Brain microvascular endothelial cell (primary cell): ENCODE results near the gene DCAF7.

Experiments used
- DNase-seq: peaks from one replicate; pipeline ENCODE4 v3.0.0-alpha.2; 2020
- H3K27ac ChIP-seq: fragments of 250-450 bp; sonication (Bioruptor Pico); 2 replicates; pipeline ENCODE4 v1.5.1; 2020; ENCODE audit warnings: mild to moderate bottlenecking, moderate library complexity
- H3K27me3 ChIP-seq: fragments of 250-450 bp; sonication (Bioruptor Pico); replicated peaks from 2 replicates; pipeline ENCODE4 v1.5.1; 2020; ENCODE audit warnings: mild to moderate bottlenecking
- H3K36me3 ChIP-seq: fragments of 250-450 bp; sonication (Bioruptor Pico); replicated peaks from 2 replicates; pipeline ENCODE4 v1.5.1; 2020; ENCODE audit warnings: mild to moderate bottlenecking
- H3K4me3 ChIP-seq: 2 replicates; pipeline ENCODE4 v1.5.1; 2011; ENCODE audit warnings: low read depth, mild to moderate bottlenecking, control low read depth, low read length, moderate library complexity
- CTCF ChIP-seq: IDR thresholded peaks from 2 replicates; pipeline ENCODE4 v1.5.1; 2011; ENCODE audit warnings: low read depth, mild to moderate bottlenecking, moderate library complexity, low read length, control low read depth, inconsistent platforms; ENCODE audit errors: missing control alignments
- in situ Hi-C: cut with HindIII; loops from 2 replicates; pipeline ENCODE4 v1.10.0; 2017; ENCODE audit warnings: low sequenced_read_pairs, low pct_ligation_motif_present

Gene DCAF7

GRCh38 chr17:63540590-63540989 is 9.7 kb upstream of the DCAF7 start:
- peaks cover 18% of the 10 kb centered on the region for H3K27me3 ChIP-seq
- no peak for DNase-seq
- H3K4me3 ChIP-seq = no peak overlapping the region
- in situ Hi-C loops = no loop called here
- H3K36me3 ChIP-seq = no peaks in the 10 kb centered on the region
- TF ChIP-seq CTCF = no peak
- no peak overlapping the region for H3K27ac ChIP-seq

GRCh38 chr17:63542218-63542545 is 8.1 kb upstream of the DCAF7 start:
- in situ Hi-C loops = no loop called here
- H3K36me3 ChIP-seq = no peaks in the 10 kb centered on the region
- no peak overlapping the region for H3K27ac ChIP-seq
- H3K4me3 ChIP-seq = no peak overlapping the region
- no peak for DNase-seq
- H3K27me3 ChIP-seq = peaks cover 18% of the 10 kb centered on the region
- TF ChIP-seq CTCF = no peak

GRCh38 chr17:63542942-63543821 is 7.1 kb upstream of the DCAF7 start:
- no peak for TF ChIP-seq CTCF

GRCh38 chr17:63543822-63544420 is 6.4 kb upstream of the DCAF7 start:
- in situ Hi-C loops = no loop called here
- H3K27ac ChIP-seq = no peak overlapping the region
- no peaks in the 10 kb centered on the region for H3K36me3 ChIP-seq
- DNase-seq = no peak
- no peak for TF ChIP-seq CTCF
- no peak overlapping the region for H3K4me3 ChIP-seq
- H3K27me3 ChIP-seq = peaks cover 5% of the 10 kb centered on the region

More at GRCh38 chr17:63542942-63543821, 7.1 kb upstream of the DCAF7 start:
- H3K27ac ChIP-seq = no peak overlapping the region
- DNase-seq = no peak
- in situ Hi-C loops = no loop called here
- peaks cover 12% of the 10 kb centered on the region for H3K27me3 ChIP-seq
- H3K4me3 ChIP-seq = no peak overlapping the region
- no peaks in the 10 kb centered on the region for H3K36me3 ChIP-seq

- no peak for DNase-seq
- no peak for TF ChIP-seq CTCF
- Histone ChIP-seq H3K27me3 (no peaks in the 10 kb centered on the region), H3K27ac (no peak overlapping the region), H3K36me3 (no peaks in the 10 kb centered on the region), H3K4me3 (no peak overlapping the region)
- in situ Hi-C loops = no loop called here
Observed at GRCh38 chr17:63544467-63545301, 5.6 kb upstream of the DCAF7 start.
